GM12878 (cell line): ENCODE measurements around the gene TOX2. TPM values are rescaled to one million over a fixed set of nuclear protein-coding genes. Genes with fewer than 3 reads are reported as not detected.

ENCODE experiments used
- CBX5 ChIP-seq: sonication (generic); IDR thresholded peaks from 2 replicates; pipeline ENCODE4 v1.6.1; 2016; ENCODE audit warnings: low read depth, moderate library complexity, mild to moderate bottlenecking, inconsistent platforms
- CREB1 ChIP-seq: IDR thresholded peaks from 2 replicates; pipeline ENCODE4 v1.6.1; 2012; ENCODE audit warnings: low read depth, mild to moderate bottlenecking, inconsistent platforms
- EP300 ChIP-seq, 2 experiments: fragments of 150-350 bp in 1 of 2; IDR thresholded peaks; 2 replicates each; pipeline ENCODE4 v1.6.1; 2011 to 2012; ENCODE audit warnings: low read depth in 2 of 2, low read length in 2 of 2, borderline replicate concordance in 1 of 2, improper control_type of control experiment in 1 of 2, inconsistent platforms in 1 of 2; ENCODE audit not compliant: control insufficient read depth in 1 of 2
- ESRRA ChIP-seq: IDR thresholded peaks from 2 replicates; pipeline ENCODE4 v1.6.1; 2012; ENCODE audit warnings: mild to moderate bottlenecking, low read length, improper control_type of control experiment
- JUNB ChIP-seq: IDR thresholded peaks from 2 replicates; pipeline ENCODE4 v1.6.1; 2016; ENCODE audit warnings: antibody characterized with exemption, mild to moderate bottlenecking
- KLF5 ChIP-seq: fragments of 450-650 bp; IDR thresholded peaks from 2 replicates; pipeline ENCODE4 v1.6.1; 2014; ENCODE audit warnings: mild to moderate bottlenecking; ENCODE audit not compliant: partially characterized antibody
- MTA2 ChIP-seq: fragments of 450-650 bp; IDR thresholded peaks from 2 replicates; pipeline ENCODE4 v1.6.1; 2016; ENCODE audit warnings: low read depth, mild to moderate bottlenecking, moderate library complexity
- MXI1 ChIP-seq: fragments of 150-350 bp; IDR thresholded peaks from 2 replicates; pipeline ENCODE4 v1.6.1; 2011; ENCODE audit warnings: low read depth, mild to moderate bottlenecking, inconsistent platforms, low read length, improper control_type of control experiment
- PML ChIP-seq: IDR thresholded peaks from 2 replicates; pipeline ENCODE4 v1.6.1; 2012; ENCODE audit warnings: low read length, inconsistent platforms
- SREBF2 ChIP-seq: IDR thresholded peaks from 2 replicates; pipeline ENCODE4 v1.6.1; 2012; ENCODE audit warnings: mild to moderate bottlenecking, low read length
- TARDBP ChIP-seq: IDR thresholded peaks from 2 replicates; pipeline ENCODE4 v1.6.1; 2016; ENCODE audit warnings: borderline replicate concordance
- TBL1XR1 ChIP-seq: IDR thresholded peaks from 2 replicates; pipeline ENCODE4 v1.6.1; 2012; ENCODE audit warnings: low read depth, low read length, improper control_type of control experiment
- TCF12 ChIP-seq: IDR thresholded peaks from 2 replicates; pipeline ENCODE4 v1.6.1; 2011; ENCODE audit warnings: low read depth, mild to moderate bottlenecking, low read length
- ZNF274 ChIP-seq: IDR thresholded peaks from one replicate; pipeline ENCODE4 v1.8.0; 2011; ENCODE audit not compliant: insufficient read length, insufficient read depth
- polyA plus RNA-seq, 11 experiments: library from polyadenylated mRNA; depleted of rRNA in 4 of 11; unstranded in 6 of 11; stranded (reverse) in 5 of 11; fragments of >200 nt; fragmentation: Nextera tagmentation in 4 of 11; fragmentation: Illumina TruSeq in 1 of 11; extraction: Ambion mirVana in 4 of 11; extraction: Trizol in 1 of 11; gene quantifications; 1 replicate in 1 of 11; 2 replicates in 10 of 11; pipeline versions ENCODE4 v1.2.1 to v1.2.3, GENCODE V29; 2011 to 2016; ENCODE audit warnings: inconsistent platforms in 2 of 11, missing spikeins in 2 of 11, low read depth in 1 of 11
- total RNA-seq, 4 experiments: library from RNA; depleted of rRNA in 3 of 4; stranded (reverse); fragments of >200 nt in 3 of 4; fragmentation: Illumina TruSeq in 1 of 4; extraction: Trizol in 1 of 4; gene quantifications; 2 replicates each; pipeline versions ENCODE4 v1.2.1 to v1.2.3, GENCODE V29; 2013 to 2021

Gene TOX2
- total and polyA plus RNA-seq, 10 of the 15 experiments (the other 5 are each of a cell fraction or from before 2014, with no cell fraction given), result 2.6 to 40.5 (median 7.9) TPM

GRCh38 chr20:44069203-44070011 lies 154.8 kb downstream of the TOX2 start (continued):
- TF ChIP-seq ESRRA (peak; percentile 64; the same call in 1 of the 2 replicates), JUNB (peak; percentile 11; the same call in 1 of the 2 replicates), MXI1 (no peak), EP300 (IDR thresholded peaks at IDR 0.05; ENCODE audit: borderline replicate concordance in 1 of 2, control insufficient read depth in 1 of 2, low read depth in 2 of 2, low read length in 2 of 2) (peak; percentile 77 to 91), SREBF2 (no peak), TARDBP (no peak), KLF5 (peak; percentile 54), CBX5 (no peak), TCF12 (peak; percentile 92), MTA2 (peak; percentile 89), PML (no peak), TBL1XR1 (0 out of 2 replicates have a peak, but pooled peaks have one; percentile 24), CREB1 (peak; percentile 66), ZNF274 (no peak)
